ENCODE results near the gene CNOT3. TPM values are rescaled to one million over a fixed set of nuclear protein-coding genes. Genes with fewer than 3 reads are reported as not detected.

Gene CNOT3
- total RNA-seq, 1 experiment from 2014 or later = 77.7 TPM

DNA sequence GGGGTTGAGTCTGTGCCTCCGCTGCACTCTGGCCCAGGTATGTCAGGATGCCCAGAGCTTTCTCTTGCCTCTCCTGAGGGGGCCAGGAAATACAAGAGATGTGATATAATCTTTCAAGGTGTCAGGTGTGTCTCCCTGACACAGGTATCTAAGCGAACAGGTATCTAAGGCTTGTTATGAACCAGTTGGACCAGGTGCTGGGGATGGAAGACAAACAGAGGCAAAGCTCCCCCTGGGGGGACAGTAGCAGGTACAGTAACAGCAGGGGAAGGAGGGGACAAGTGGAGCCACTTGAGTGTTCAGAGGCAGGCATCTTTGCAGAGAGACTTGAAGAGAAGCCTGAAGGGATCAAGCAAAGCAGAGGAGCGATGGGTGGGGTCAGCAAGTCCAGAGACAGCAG lies 19.4 kb downstream of the CNOT3 start:
- Histone ChIP-seq H3K4me3 (ENCODE audit: low read depth, low read length) (no peak overlapping the region), H3K9me3 (no peaks in the 10 kb centered on the region), H3K4me1 (peaks cover 20% of the 10 kb centered on the region), H3K36me3 (ENCODE audit: control insufficient read depth, insufficient read depth, low read length) (peaks cover 7% of the 10 kb centered on the region), H3K27me3 (replicated peaks; ENCODE audit: control insufficient read depth, insufficient read depth, low read length) (no peaks in the 10 kb centered on the region)
- peak overlapping the region; percentile 41 for H3K4me3 Mint-ChIP-seq (ENCODE audit: unreplicated experiment)
- no TSS peak for BruUV-seq (replicated peaks)
- CTCF ChIA-PET = interaction anchor here (0.7 kb wide), 1 partner anchor 174 kb away, joined by 3 read pairs; no protein-coding TSS in a partner anchor
- H3K27me3 Mint-ChIP-seq (ENCODE audit: insufficient read depth, unreplicated experiment) = no peaks in the 10 kb centered on the region
- peak in 1 of 2 experiments; percentile 55 for DNase-seq
- TF ChIP-seq, protein P1, sequence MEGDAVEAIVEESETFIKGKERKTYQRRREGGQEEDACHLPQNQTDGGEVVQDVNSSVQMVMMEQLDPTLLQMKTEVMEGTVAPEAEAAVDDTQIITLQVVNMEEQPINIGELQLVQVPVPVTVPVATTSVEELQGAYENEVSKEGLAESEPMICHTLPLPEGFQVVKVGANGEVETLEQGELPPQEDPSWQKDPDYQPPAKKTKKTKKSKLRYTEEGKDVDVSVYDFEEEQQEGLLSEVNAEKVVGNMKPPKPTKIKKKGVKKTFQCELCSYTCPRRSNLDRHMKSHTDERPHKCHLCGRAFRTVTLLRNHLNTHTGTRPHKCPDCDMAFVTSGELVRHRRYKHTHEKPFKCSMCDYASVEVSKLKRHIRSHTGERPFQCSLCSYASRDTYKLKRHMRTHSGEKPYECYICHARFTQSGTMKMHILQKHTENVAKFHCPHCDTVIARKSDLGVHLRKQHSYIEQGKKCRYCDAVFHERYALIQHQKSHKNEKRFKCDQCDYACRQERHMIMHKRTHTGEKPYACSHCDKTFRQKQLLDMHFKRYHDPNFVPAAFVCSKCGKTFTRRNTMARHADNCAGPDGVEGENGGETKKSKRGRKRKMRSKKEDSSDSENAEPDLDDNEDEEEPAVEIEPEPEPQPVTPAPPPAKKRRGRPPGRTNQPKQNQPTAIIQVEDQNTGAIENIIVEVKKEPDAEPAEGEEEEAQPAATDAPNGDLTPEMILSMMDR (IDR thresholded peaks at IDR 0.05; ENCODE audit: insufficient read depth in 1 of 2, low read depth in 1 of 2, low read length in 1 of 2, severe bottlenecking in 1 of 2, unreplicated experiment in 1 of 2) = no peak
- H3K27ac Mint-ChIP-seq (ENCODE audit: unreplicated experiment) = peak overlapping the region; percentile 60
- H3K9me3 Mint-ChIP-seq (ENCODE audit: unreplicated experiment) = no peaks in the 10 kb centered on the region
- intact Hi-C loops (cut with micrococcal nuclease; ENCODE audit: unreplicated experiment) = no loop called here
- H3K4me1 Mint-ChIP-seq (ENCODE audit: low read depth, unreplicated experiment) = peaks cover 23% of the 10 kb centered on the region
- H3K36me3 Mint-ChIP-seq (ENCODE audit: insufficient read depth, unreplicated experiment) = peaks cover 89% of the 10 kb centered on the region
- POLR2A ChIA-PET = interaction anchor here (0.7 to 1.2 kb wide), 2 partner anchors 20 to 33 kb away, joined by 3 to 7 read pairs; partner anchors contain the start of genes CNOT3 and MBOAT7

DNA sequence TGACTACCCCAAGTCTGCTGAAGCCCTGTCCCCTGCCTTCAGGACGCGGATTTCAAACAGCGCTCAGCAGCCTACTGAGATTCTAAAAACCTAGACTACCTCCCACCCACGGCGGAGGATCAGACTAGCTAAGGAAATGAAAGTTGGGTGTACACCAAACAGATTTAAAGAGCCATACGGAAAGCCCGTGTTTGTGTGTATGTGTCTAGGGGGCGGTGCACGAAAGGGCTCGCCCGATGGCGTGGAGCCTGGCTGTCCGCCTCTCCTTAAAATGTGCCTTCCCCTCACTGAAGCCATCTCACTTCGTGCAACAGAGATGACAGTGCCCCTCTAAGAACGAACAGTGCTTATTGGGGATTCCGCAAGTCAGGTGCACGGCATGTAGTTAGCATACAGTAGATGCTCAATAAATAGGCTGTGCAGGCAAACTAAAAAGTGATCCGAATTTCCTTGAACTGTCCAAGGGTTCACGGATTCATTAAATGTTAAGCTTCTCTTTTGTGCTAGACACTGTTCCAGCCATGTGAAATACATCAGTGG lies 21.3 kb downstream of the CNOT3 start:
- H3K36me3 ChIP-seq (ENCODE audit: control insufficient read depth, insufficient read depth, low read length) = 0 out of 2 replicates have a peak, but pooled peaks cover 2% of the 10 kb centered on the region
- DNase-seq = no peak
- peaks cover 24% of the 10 kb centered on the region for H3K4me1 ChIP-seq
- ChIA-PET CTCF (interaction anchor here (0.7 to 2.3 kb wide), 6 partner anchors 10 to 30 kb away, joined by 3 to 14 read pairs (median 6); partner anchors contain the start of genes CNOT3, MBOAT7 and TMC4), POLR2A (interaction anchor here (0.6 to 3.4 kb wide), 6 partner anchors 14 to 290 kb away, joined by 3 to 30 read pairs (median 4); partner anchors contain the start of genes CNOT3, LENG8, MBOAT7 and PRPF31)
- H3K4me3 ChIP-seq (ENCODE audit: low read depth, low read length) = peak overlapping the region; percentile 62
- Mint-ChIP-seq H3K27ac (ENCODE audit: unreplicated experiment) (peak overlapping the region; percentile 87), H3K27me3 (ENCODE audit: insufficient read depth, unreplicated experiment) (no peaks in the 10 kb centered on the region), H3K9me3 (ENCODE audit: unreplicated experiment) (no peaks in the 10 kb centered on the region), H3K36me3 (ENCODE audit: insufficient read depth, unreplicated experiment) (peaks cover 76% of the 10 kb centered on the region), H3K4me1 (ENCODE audit: low read depth, unreplicated experiment) (peaks cover 34% of the 10 kb centered on the region), H3K4me3 (ENCODE audit: unreplicated experiment) (peak overlapping the region; percentile 79)
- intact Hi-C loops (cut with micrococcal nuclease; ENCODE audit: unreplicated experiment) = loop anchor here (1.0 kb wide), 2 partner anchors 22 to 30 kb away; partner anchors contain the start of genes CNOT3 and MBOAT7
- TF ChIP-seq, protein P1 (IDR thresholded peaks at IDR 0.05; ENCODE audit: insufficient read depth in 1 of 2, low read depth in 1 of 2, low read length in 1 of 2, severe bottlenecking in 1 of 2, unreplicated experiment in 1 of 2) = no peak
- no peaks in the 10 kb centered on the region for H3K9me3 ChIP-seq
- H3K27me3 ChIP-seq (replicated peaks; ENCODE audit: control insufficient read depth, insufficient read depth, low read length) = no peaks in the 10 kb centered on the region
- BruUV-seq (replicated peaks) = TSS peak; percentile 69

DNA sequence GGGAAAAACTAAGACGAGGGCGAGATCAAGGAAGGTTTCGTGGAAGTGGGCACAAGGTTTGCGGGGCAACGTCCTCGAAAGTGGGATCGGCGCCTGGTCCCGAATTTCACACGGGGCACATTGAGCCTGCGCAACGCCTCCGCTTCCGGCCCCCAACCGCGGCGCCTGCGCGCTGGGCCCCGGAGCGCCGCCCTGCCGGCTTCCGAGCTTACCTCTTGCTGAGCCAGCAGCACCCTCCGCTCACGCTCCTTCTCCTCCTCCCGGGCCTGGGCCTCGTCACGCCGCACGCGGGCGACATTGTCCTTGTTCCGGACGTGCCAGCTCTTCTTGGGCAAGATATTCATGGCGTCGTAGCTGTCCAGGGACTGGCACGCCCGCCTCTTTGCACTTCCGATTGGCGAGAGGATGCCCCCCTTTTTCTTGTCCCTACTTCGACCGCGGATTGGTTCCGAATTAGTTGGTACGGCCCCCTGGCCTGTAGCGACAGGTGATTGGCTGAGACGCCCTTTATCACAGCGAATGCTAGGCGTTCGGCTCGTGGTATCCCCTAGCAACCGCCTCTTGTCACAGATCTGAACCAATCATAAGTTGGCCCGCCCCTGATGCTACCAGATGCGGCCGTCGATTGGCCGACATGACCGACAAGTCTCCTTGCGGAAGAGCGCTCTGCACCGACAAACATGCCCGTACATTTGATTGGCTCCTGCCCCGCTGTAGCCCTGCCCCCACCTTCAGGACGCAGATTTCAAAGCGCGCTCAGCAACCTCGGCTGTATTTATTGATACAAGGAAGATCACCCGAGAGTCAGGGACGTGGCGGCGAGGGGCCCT lies 22.0 kb downstream of the CNOT3 start, which contains the start of gene LENG1:
LENG1 (minus strand) TSS at position 370 of the 830 bp plus-strand sequence; CDS start at position 344, 26 bp downstream.
- CTCF ChIA-PET = interaction anchor here (0.7 to 2.3 kb wide), 5 partner anchors 9 to 29 kb away, joined by 3 to 14 read pairs (median 7); partner anchors contain the start of genes CNOT3, MBOAT7 and TMC4
- no TSS peak for BruUV-seq (replicated peaks)

More for the DNA sequence above, 22.0 kb downstream of the CNOT3 start, which contains the start of gene LENG1:
- POLR2A ChIA-PET = interaction anchor here (0.6 to 3.4 kb wide), 6 partner anchors 14 to 289 kb away, joined by 3 to 30 read pairs (median 4); partner anchors contain the start of genes CNOT3, LENG8, MBOAT7 and PRPF31
- DNase-seq = peak; percentile 99 to 100
- peak within 1 kb of the TSS; percentile 79 for H3K4me3 Mint-ChIP-seq (ENCODE audit: unreplicated experiment)
- Histone ChIP-seq H3K36me3 (ENCODE audit: control insufficient read depth, insufficient read depth, low read length) (0 out of 2 replicates have a peak, but pooled peaks cover 2% of the 10 kb centered on the region), H3K4me1 (peaks cover 24% of the 10 kb centered on the region), H3K4me3 (ENCODE audit: low read depth, low read length) (peak within 1 kb of the TSS; percentile 62), H3K9me3 (no peaks in the 10 kb centered on the region), H3K27me3 (replicated peaks; ENCODE audit: control insufficient read depth, insufficient read depth, low read length) (no peaks in the 10 kb centered on the region)
- H3K4me1 Mint-ChIP-seq (ENCODE audit: low read depth, unreplicated experiment) = peaks cover 39% of the 10 kb centered on the region
- TF ChIP-seq, protein P1 (IDR thresholded peaks at IDR 0.05; ENCODE audit: insufficient read depth in 1 of 2, low read depth in 1 of 2, low read length in 1 of 2, severe bottlenecking in 1 of 2, unreplicated experiment in 1 of 2) = peak in 1 of 2 experiments; percentile 34
- peak within 1 kb of the TSS; percentile 87 for H3K27ac Mint-ChIP-seq (ENCODE audit: unreplicated experiment)
- intact Hi-C loops (cut with micrococcal nuclease; ENCODE audit: unreplicated experiment) = loop anchor here (1.0 kb wide), 2 partner anchors 22 to 30 kb away; partner anchors contain the start of genes CNOT3 and MBOAT7
- peaks cover 76% of the 10 kb centered on the region for H3K36me3 Mint-ChIP-seq (ENCODE audit: insufficient read depth, unreplicated experiment)
- no peaks in the 10 kb centered on the region for H3K9me3 Mint-ChIP-seq (ENCODE audit: unreplicated experiment)
- no peaks in the 10 kb centered on the region for H3K27me3 Mint-ChIP-seq (ENCODE audit: insufficient read depth, unreplicated experiment)

Measured in Caco-2 (cell line).